ENCODE data around the gene LNX1.

The LNX1 gene

GRCh38 chr4:53490161-53490956 lies 100.9 kb downstream of the LNX1 start:
- Histone ChIP-seq H3K4me3 (replicated peaks; ENCODE audit: insufficient read depth, low read length) (no peak overlapping the region), H3K27ac (replicated peaks) (no peak overlapping the region), H3K27me3 (ENCODE audit: insufficient read depth, poor library complexity, severe bottlenecking) (peaks cover 4% of the 10 kb centered on the region)
- DNase-seq (ENCODE audit: low read depth in 1 of 2, low spot score in 1 of 2) = no peak
- no peak for TF ChIP-seq GABPA (IDR thresholded peaks at IDR 0.05; ENCODE audit: low read depth)
- TF ChIP-seq CTCF (IDR thresholded peaks at IDR 0.05; ENCODE audit: insufficient read depth, low read length) = no peak
- TF ChIP-seq SPI1 (IDR thresholded peaks at IDR 0.05; ENCODE audit: borderline replicate concordance, low read depth) = no peak
- TF ChIP-seq REST (IDR thresholded peaks at IDR 0.05; ENCODE audit: insufficient replicate concordance, low read depth) = no peak
- no peak for TF ChIP-seq POLR2AphosphoS5 (IDR thresholded peaks at IDR 0.05; ENCODE audit: low read depth)

- no peak for TF ChIP-seq GABPA (IDR thresholded peaks at IDR 0.05; ENCODE audit: low read depth)
- TF ChIP-seq SPI1 (IDR thresholded peaks at IDR 0.05; ENCODE audit: borderline replicate concordance, low read depth) = no peak
- TF ChIP-seq POLR2AphosphoS5 (IDR thresholded peaks at IDR 0.05; ENCODE audit: low read depth) = no peak
- TF ChIP-seq REST (IDR thresholded peaks at IDR 0.05; ENCODE audit: insufficient replicate concordance, low read depth) = no peak
- no peak for TF ChIP-seq CTCF (IDR thresholded peaks at IDR 0.05; ENCODE audit: insufficient read depth, low read length)
- no peak overlapping the region for H3K27ac ChIP-seq (replicated peaks)
- no peak for DNase-seq (ENCODE audit: low read depth in 1 of 2, low spot score in 1 of 2)
- no peak overlapping the region for H3K4me3 ChIP-seq (replicated peaks; ENCODE audit: insufficient read depth, low read length)
- peaks cover 8% of the 10 kb centered on the region for H3K27me3 ChIP-seq (ENCODE audit: insufficient read depth, poor library complexity, severe bottlenecking)
Measured at GRCh38 chr4:53489279-53489889, 101.9 kb downstream of the LNX1 start.

- no peak overlapping the region for H3K27ac ChIP-seq (replicated peaks)
- TF ChIP-seq REST (IDR thresholded peaks at IDR 0.05; ENCODE audit: insufficient replicate concordance, low read depth) (no peak), CTCF (IDR thresholded peaks at IDR 0.05; ENCODE audit: insufficient read depth, low read length) (no peak), GABPA (IDR thresholded peaks at IDR 0.05; ENCODE audit: low read depth) (no peak), SPI1 (IDR thresholded peaks at IDR 0.05; ENCODE audit: borderline replicate concordance, low read depth) (no peak), POLR2AphosphoS5 (IDR thresholded peaks at IDR 0.05; ENCODE audit: low read depth) (no peak)
- H3K4me3 ChIP-seq (replicated peaks; ENCODE audit: insufficient read depth, low read length) = no peak overlapping the region
- peaks cover 11% of the 10 kb centered on the region for H3K27me3 ChIP-seq (ENCODE audit: insufficient read depth, poor library complexity, severe bottlenecking)
- DNase-seq (ENCODE audit: low read depth in 1 of 2, low spot score in 1 of 2) = no peak
Measured at GRCh38 chr4:53487766-53488165, 103.5 kb downstream of the LNX1 start.

Measured in HL-60 (cell line).